NCI-H82 treated with DMSO at 0.1 percent for 48 hours (cell line): Measurements from ENCODE around the gene COCH.
"Not testable (repeated sequence)": the region's sequence is repeated elsewhere in the genome, so short reads cannot be mapped to it uniquely, and the experiment has no call there.

Experiments
- DNase-seq: peaks from one replicate; lab custom pipeline; 2025; ENCODE audit not compliant: unreplicated experiment; lab: John Stamatoyannopoulos, UW

Gene COCH

GRCh38 chr14:30921305-30921704 is 46.9 kb downstream of the COCH start:
- DNase-seq, result no peak

DNA sequence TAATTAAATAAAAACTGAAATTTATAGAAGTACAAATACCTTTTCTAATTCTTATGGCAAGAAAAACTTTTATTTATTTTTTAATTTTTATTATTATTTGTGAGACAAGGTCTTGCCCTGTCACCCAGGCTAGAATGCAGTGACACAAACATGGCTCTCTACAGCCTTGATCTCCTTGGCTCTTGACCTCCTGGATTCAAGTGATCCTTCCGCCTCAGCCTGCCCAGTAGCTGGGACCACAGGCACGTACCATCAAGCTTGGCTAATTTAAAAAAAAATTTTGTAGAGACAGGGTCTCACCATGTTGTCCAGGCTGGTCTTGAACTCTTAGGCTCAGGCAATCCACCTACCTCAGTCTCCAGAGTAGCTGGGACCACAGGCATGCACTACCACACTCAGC is 47.4 kb downstream of the COCH start:
- no peak for DNase-seq

DNA sequence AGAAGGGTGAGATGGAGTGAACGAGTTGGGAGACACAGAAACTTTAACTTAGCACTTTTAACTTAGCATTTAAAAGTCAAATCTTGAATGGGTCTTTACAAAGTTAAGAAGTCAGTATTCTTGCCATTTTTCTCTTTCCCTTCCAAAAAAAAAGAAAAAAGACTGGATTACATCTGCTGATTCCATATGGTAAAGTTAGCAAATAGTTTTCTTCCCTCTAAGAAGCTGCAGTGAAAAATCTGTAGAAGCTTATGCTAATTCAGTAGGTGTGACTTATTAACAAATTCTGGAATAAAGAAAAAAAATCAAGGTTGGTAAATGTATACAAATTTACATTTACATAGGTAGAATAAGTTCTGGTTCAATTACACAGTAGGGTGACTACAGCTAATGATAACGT is 50.9 kb downstream of the COCH start:
- no peak for DNase-seq

DNA sequence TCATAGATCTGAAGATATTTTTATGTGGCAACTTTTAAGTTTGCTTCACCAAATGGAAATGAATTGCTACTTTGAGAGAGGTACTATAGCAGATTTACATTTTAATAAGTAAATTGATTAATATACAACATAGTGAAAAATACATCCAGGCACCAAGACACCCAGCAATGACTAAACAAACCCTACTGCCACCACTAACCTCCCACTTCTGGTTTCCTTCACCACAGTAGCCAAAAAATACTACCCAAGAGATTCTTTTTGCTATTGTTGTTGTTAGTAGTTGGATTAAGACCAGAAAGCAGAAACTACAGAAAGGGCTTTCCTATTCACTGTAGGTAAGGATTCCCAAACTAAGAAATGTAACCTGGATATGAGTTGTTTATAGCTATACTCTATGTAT is 54.1 kb downstream of the COCH start:
- no peak for DNase-seq

- not testable (repeated sequence) for DNase-seq
Observed at GRCh38 chr14:30933937-30934336, 59.6 kb downstream of the COCH start.

GRCh38 chr14:30935445-30935844 is 61.1 kb downstream of the COCH start:
- no peak for DNase-seq

DNA sequence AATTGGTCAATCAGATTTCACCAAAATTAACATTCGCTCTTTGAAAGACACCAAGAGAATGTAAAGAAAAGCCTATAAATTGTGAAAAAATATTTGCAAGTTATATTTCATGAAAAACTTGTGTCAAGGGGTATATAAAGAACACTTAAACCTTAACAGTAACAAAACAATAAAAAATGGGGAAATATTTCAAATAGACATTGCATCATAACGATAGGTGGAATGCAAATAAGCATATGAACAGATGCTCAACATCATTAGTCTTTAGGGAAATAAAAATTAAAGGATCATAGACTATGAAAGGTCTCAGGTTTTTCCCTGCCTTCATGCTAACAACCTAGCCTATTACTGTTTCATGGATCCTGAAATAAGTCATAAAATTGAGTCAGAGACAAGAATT is 64.3 kb downstream of the COCH start:
- no peak for DNase-seq
